IMR-90 (cell line): ENCODE measurements around the gene RTN3. TPM values are rescaled to one million over a fixed set of nuclear protein-coding genes. Genes with fewer than 3 reads are reported as not detected.
A peak's percentile ranks its signal among the peaks of the same experiment; 100 is the strongest.

Experiments used
- ATAC-seq: fragments of 200-7000 bp; cut with Tn5 transposase; 2 replicates; pipeline ENCODE4 v1.9.1; 2020; ENCODE audit warnings: low read depth, mild to moderate bottlenecking, moderate library complexity
- BruUV-seq: library from RNA; stranded (reverse); fragments of 400-500 nt; replicated peaks from 2 replicates; lab custom pipeline; 2021; lab: Mats Ljungman, UMichigan
- CTCF ChIA-PET: fragments of 300-600 bp; formaldehyde crosslinking; extraction: SDS; loops from one replicate; lab custom pipeline; 2021; ENCODE audit warnings: antibody characterized with exemption; lab: Yijun Ruan, JAX
- POLR2A ChIA-PET: fragments of 300-600 bp; sonication (Branson Sonifier 250); formaldehyde crosslinking; loops from one replicate; lab custom pipeline; 2022; ENCODE audit warnings: antibody characterized with exemption; ENCODE audit not compliant: unreplicated experiment; lab: Charles Lee
- DNase-seq: peaks from one replicate; pipeline ENCODE4 v3.0.0; 2013
- H2AFZ ChIP-seq: replicated peaks from 2 replicates; pipeline ENCODE3; 2013; ENCODE audit warnings: low read length, mild to moderate bottlenecking; ENCODE audit not compliant: poor library complexity
- H2AK5ac ChIP-seq: 2 replicates; pipeline ENCODE4 v1.6.1; 2013; ENCODE audit warnings: low read depth, low read length, inconsistent platforms
- H2AK9ac ChIP-seq: replicated peaks from 2 replicates; pipeline ENCODE3; 2013; ENCODE audit warnings: mild to moderate bottlenecking, low read depth, low read length, moderate library complexity; ENCODE audit not compliant: poor library complexity
- H2BK120ac ChIP-seq: 2 replicates; pipeline ENCODE4 v1.6.1; 2013; ENCODE audit warnings: low read depth, low read length, inconsistent platforms
- H2BK15ac ChIP-seq: 3 replicates; pipeline ENCODE4 v1.6.1; 2013; ENCODE audit warnings: low read depth, low read length, inconsistent platforms
- H2BK20ac ChIP-seq: 2 replicates; pipeline ENCODE4 v1.6.1; 2013; ENCODE audit warnings: low read depth, mild to moderate bottlenecking, inconsistent platforms, low read length, moderate library complexity
- H2BK5ac ChIP-seq: 2 replicates; pipeline ENCODE4 v1.6.1; 2013; ENCODE audit warnings: mild to moderate bottlenecking, low read depth, low read length, inconsistent platforms; ENCODE audit not compliant: poor library complexity, severe bottlenecking
- H3K14ac ChIP-seq: replicated peaks from 2 replicates; pipeline ENCODE4 v1.6.1; 2013; ENCODE audit warnings: low read depth, low read length, inconsistent platforms
- H3K18ac ChIP-seq: 2 replicates; pipeline ENCODE4 v1.6.1; 2013; ENCODE audit warnings: low read depth, low read length, control low read depth
- H3K23ac ChIP-seq: 2 replicates; pipeline ENCODE4 v1.6.1; 2013; ENCODE audit warnings: low read depth, low read length, inconsistent platforms
- H3K27ac ChIP-seq: 2 replicates; pipeline ENCODE4 v1.5.1; 2013; ENCODE audit warnings: mild to moderate bottlenecking, control low read depth, low read length; ENCODE audit not compliant: insufficient read depth
- H3K27me3 ChIP-seq: 2 replicates; pipeline ENCODE4 v1.6.1; 2013; ENCODE audit warnings: low read length; ENCODE audit not compliant: control insufficient read depth, insufficient read depth
- H3K36me3 ChIP-seq: 2 replicates; pipeline ENCODE4 v1.6.1; 2013; ENCODE audit warnings: low read length, mixed read lengths; ENCODE audit not compliant: control insufficient read depth, insufficient read depth
- H3K4ac ChIP-seq: 2 replicates; pipeline ENCODE4 v1.6.1; 2013; ENCODE audit warnings: low read depth, low read length, inconsistent platforms
- H3K4me1 ChIP-seq: 2 replicates; pipeline ENCODE4 v1.6.1; 2013; ENCODE audit warnings: low read length, mixed read lengths; ENCODE audit not compliant: control insufficient read depth, insufficient read depth
- H3K4me2 ChIP-seq: 2 replicates; pipeline ENCODE4 v1.6.1; 2013; ENCODE audit warnings: low read depth, mild to moderate bottlenecking, control low read depth, low read length, moderate library complexity
- H3K4me3 ChIP-seq: 2 replicates; pipeline ENCODE4 v1.5.1; 2013; ENCODE audit warnings: low read depth, mild to moderate bottlenecking, control low read depth, low read length, moderate library complexity; ENCODE audit not compliant: insufficient read depth
- H3K56ac ChIP-seq: 2 replicates; pipeline ENCODE4 v1.6.1; 2013; ENCODE audit warnings: low read length, inconsistent platforms; ENCODE audit not compliant: insufficient read depth; ENCODE audit errors: extremely low read depth
- H3K79me1 ChIP-seq, 2 experiments: 2 replicates each; pipeline ENCODE4 v1.6.1; 2013; ENCODE audit warnings: low read length in 2 of 2, inconsistent platforms in 1 of 2, low read depth in 1 of 2
- H3K9ac ChIP-seq: 2 replicates; pipeline ENCODE4 v1.6.1; 2013; ENCODE audit warnings: low read depth, low read length, control low read depth
- H3K9me1 ChIP-seq: 2 replicates; pipeline ENCODE4 v1.6.1; 2013; ENCODE audit warnings: low read length, inconsistent platforms; ENCODE audit not compliant: insufficient read depth
- H3K9me3 ChIP-seq: 2 replicates; pipeline ENCODE4 v1.6.1; 2013; ENCODE audit warnings: low read length; ENCODE audit not compliant: control insufficient read depth, insufficient read depth
- H4K20me1 ChIP-seq: 2 replicates; pipeline ENCODE4 v1.6.1; 2013; ENCODE audit warnings: low read length, inconsistent platforms; ENCODE audit not compliant: insufficient read depth
- H4K5ac ChIP-seq: 2 replicates; pipeline ENCODE4 v1.6.1; 2013; ENCODE audit warnings: mild to moderate bottlenecking, low read depth, low read length, control low read depth
- H4K8ac ChIP-seq, 2 experiments: 2 replicates each; pipeline ENCODE4 v1.6.1; 2013; ENCODE audit warnings: low read depth in 2 of 2, low read length in 2 of 2, control low read depth in 1 of 2, inconsistent platforms in 1 of 2
- H4K91ac ChIP-seq: 2 replicates; pipeline ENCODE4 v1.6.1; 2013; ENCODE audit warnings: low read depth, low read length, inconsistent platforms; ENCODE audit not compliant: insufficient read depth
- BHLHE40 ChIP-seq: fragments of 150-350 bp; IDR thresholded peaks from 2 replicates; pipeline ENCODE4 v1.6.1; 2016; ENCODE audit warnings: mild to moderate bottlenecking, low read depth, low read length
- CEBPB ChIP-seq: IDR thresholded peaks from 2 replicates; pipeline ENCODE4 v1.6.1; 2012; ENCODE audit warnings: low read depth, low read length, improper control_type of control experiment
- FOS ChIP-seq: fragments of 150-350 bp; IDR thresholded peaks from 2 replicates; pipeline ENCODE4 v1.6.1; 2016; ENCODE audit warnings: low read depth, low read length
- WGBS, 2 experiments: methylation state at CpG; one replicate each; pipeline versions ENCODE4 v1.1.5 to v1.1.7; 2013; ENCODE audit warnings: missing lambda C conversion rate in 2 of 2; ENCODE audit not compliant: insufficient read length in 1 of 2; ENCODE audit errors: extremely low coverage in 2 of 2; 5-methylcytosine and 5-hydroxymethylcytosine counted together
- dilution Hi-C: fragments of 300-500 bp; cut with HindIII; formaldehyde crosslinking; loops from one replicate; pipeline ENCODE4 v1.14.3; 2018; ENCODE audit warnings: low sequenced_read_pairs; ENCODE audit not compliant: unreplicated experiment
- in situ Hi-C: fragments of 300-500 bp; cut with MboI; formaldehyde crosslinking; loops from 3 replicates; pipeline ENCODE4 v1.14.3; 2019; ENCODE audit warnings: low sequenced_read_pairs, inconsistent platforms, mixed read lengths
- intact Hi-C: fragments of 100-400 bp; cut with micrococcal nuclease; formaldehyde crosslinking; loops from 2 replicates; pipeline ENCODE4 v1.10.0; 2022
- polyA plus RNA-seq, 3 experiments: library from polyadenylated mRNA; depleted of rRNA; stranded (reverse); fragments of >200 nt; gene quantifications; 2 replicates each; pipeline ENCODE4 v1.2.3, GENCODE V29; 2012; ENCODE audit warnings: low replicate concordance in 1 of 3
- total RNA-seq: library from RNA; depleted of rRNA; stranded (reverse); fragments of >200 nt; gene quantifications from 2 replicates; pipeline ENCODE4 v1.2.3, GENCODE V29; 2012

Gene RTN3
- total and polyA plus RNA-seq, 2 of the 4 experiments (the other 2 are of a cell fraction) = 31.2 to 64.6 TPM

GRCh38 chr11:63680834-63681320, 423 bp upstream of the RTN3 start:
- DNase-seq = no peak
- Histone ChIP-seq H2AK9ac (peak overlapping the region; percentile 85), H3K4me3 (peak overlapping the region; percentile 30), H3K18ac (no peak overlapping the region), H3K9ac (no peak overlapping the region; the same call in 1 of the 2 replicates), H3K27ac (no peak overlapping the region), H4K8ac (peak overlapping the region; percentile 10 to 41; a peak in 3 of 4 replicates), H3K23ac (no peak overlapping the region), H2AFZ (peak overlapping the region; percentile 97), H3K56ac (no peak overlapping the region), H3K79me1 (peaks cover 12 to 38% of the 10 kb centered on the region in 2 experiments; a peak in 3 of 4 replicates), H3K36me3 (no peaks in the 10 kb centered on the region), H4K91ac (no peak overlapping the region; the same call in 1 of the 2 replicates), H3K9me3 (no peaks in the 10 kb centered on the region), H3K14ac (peak overlapping the region; percentile 1; the same call in 1 of the 2 replicates), H2BK120ac (peak overlapping the region; percentile 28; the same call in 1 of the 2 replicates), H3K27me3 (no peaks in the 10 kb centered on the region), H2BK15ac (no peak overlapping the region), H4K20me1 (peaks cover 17% of the 10 kb centered on the region), H3K4ac (peak overlapping the region; percentile 41; the same call in 1 of the 2 replicates), H4K5ac (no peak overlapping the region), H2BK20ac (0 out of 2 replicates have a peak overlapping the region, but pooled peaks have one; percentile 43), H3K9me1 (no peaks in the 10 kb centered on the region), H2AK5ac (peak overlapping the region; percentile 1; the same call in 1 of the 2 replicates), H2BK5ac (peak overlapping the region; percentile 10), H3K4me2 (peak overlapping the region; percentile 62), H3K4me1 (no peaks in the 10 kb centered on the region; the same call in 1 of the 2 replicates)
- dilution Hi-C loops = no loop called here
- ATAC-seq = peak; percentile 1; the same call in 1 of the 2 replicates
- BruUV-seq = no TSS peak
- 0% methylated on average over 6 of the region's 18 CpGs; no CpG with 5 or more reads in 1 of the 2 experiments for WGBS, 2 experiments
- ChIA-PET POLR2A (interaction anchor here (0.5 kb wide), 1 partner anchor 12 kb away, joined by 3 read pairs; no protein-coding TSS in a partner anchor), CTCF (interaction anchor here (1.3 kb wide), 1 partner anchor 20 kb away, joined by 3 read pairs; no protein-coding TSS in a partner anchor)
- intact Hi-C loops = loop anchor here (1.0 kb wide), 1 partner anchor 57 kb away; no protein-coding TSS in a partner anchor
- in situ Hi-C loops = no loop called here
- 0 out of 2 replicates have a peak, but pooled peaks have one; percentile 6 for TF ChIP-seq BHLHE40
- peak; percentile 52; the same call in 1 of the 2 replicates for TF ChIP-seq CEBPB
- no peak for TF ChIP-seq FOS
